C4-2B (cell line): Measurements from ENCODE around the gene UPP2.

Experiments used
- ZFX ChIP-seq: fragments of 450-650 bp; IDR thresholded peaks from 2 replicates; pipeline ENCODE4 v1.6.1; 2017
- TF ChIP-seq, protein P1 (sequence below): fragments of 450-650 bp; conservative IDR thresholded peaks from 2 replicates; pipeline ENCODE4 v1.5.1; 2017; ENCODE audit warnings: mild to moderate bottlenecking

- TF ChIP-seq, protein P1, sequence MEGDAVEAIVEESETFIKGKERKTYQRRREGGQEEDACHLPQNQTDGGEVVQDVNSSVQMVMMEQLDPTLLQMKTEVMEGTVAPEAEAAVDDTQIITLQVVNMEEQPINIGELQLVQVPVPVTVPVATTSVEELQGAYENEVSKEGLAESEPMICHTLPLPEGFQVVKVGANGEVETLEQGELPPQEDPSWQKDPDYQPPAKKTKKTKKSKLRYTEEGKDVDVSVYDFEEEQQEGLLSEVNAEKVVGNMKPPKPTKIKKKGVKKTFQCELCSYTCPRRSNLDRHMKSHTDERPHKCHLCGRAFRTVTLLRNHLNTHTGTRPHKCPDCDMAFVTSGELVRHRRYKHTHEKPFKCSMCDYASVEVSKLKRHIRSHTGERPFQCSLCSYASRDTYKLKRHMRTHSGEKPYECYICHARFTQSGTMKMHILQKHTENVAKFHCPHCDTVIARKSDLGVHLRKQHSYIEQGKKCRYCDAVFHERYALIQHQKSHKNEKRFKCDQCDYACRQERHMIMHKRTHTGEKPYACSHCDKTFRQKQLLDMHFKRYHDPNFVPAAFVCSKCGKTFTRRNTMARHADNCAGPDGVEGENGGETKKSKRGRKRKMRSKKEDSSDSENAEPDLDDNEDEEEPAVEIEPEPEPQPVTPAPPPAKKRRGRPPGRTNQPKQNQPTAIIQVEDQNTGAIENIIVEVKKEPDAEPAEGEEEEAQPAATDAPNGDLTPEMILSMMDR = no peak
- no peak for TF ChIP-seq ZFX
Measured at GRCh38 chr2:158127380-158127804, 25.7 kb downstream of the UPP2 start.
